Esophagus muscularis mucosa (tissue), 3 donors: Measurements from ENCODE around the gene TMEM119.

ENCODE experiments used
- POLR2A ChIP-seq: fragments of 450-650 bp; IDR thresholded peaks from one replicate; pipeline ENCODE4 v1.6.1; 2017; ENCODE audit warnings: antibody characterized with exemption, moderate library complexity, mild to moderate bottlenecking, low read depth
- POLR2AphosphoS5 ChIP-seq, 2 donors: sonication (generic); formaldehyde crosslinking; IDR thresholded peaks; one replicate each; pipeline ENCODE4 v1.6.1; 2017; ENCODE audit warnings: antibody characterized with exemption in 2 of 2
- TF ChIP-seq, protein P1 (sequence below), 3 experiments: fragments of 200-600 bp in 2 of 3; fragments of 450-650 bp in 1 of 3; sonication (generic) in 2 of 3; IDR thresholded peaks; one replicate each; pipeline ENCODE4 v1.5.1; 2017 to 2019; ENCODE audit warnings: antibody characterized with exemption in 3 of 3, mild to moderate bottlenecking in 2 of 3, moderate library complexity in 1 of 3

DNA sequence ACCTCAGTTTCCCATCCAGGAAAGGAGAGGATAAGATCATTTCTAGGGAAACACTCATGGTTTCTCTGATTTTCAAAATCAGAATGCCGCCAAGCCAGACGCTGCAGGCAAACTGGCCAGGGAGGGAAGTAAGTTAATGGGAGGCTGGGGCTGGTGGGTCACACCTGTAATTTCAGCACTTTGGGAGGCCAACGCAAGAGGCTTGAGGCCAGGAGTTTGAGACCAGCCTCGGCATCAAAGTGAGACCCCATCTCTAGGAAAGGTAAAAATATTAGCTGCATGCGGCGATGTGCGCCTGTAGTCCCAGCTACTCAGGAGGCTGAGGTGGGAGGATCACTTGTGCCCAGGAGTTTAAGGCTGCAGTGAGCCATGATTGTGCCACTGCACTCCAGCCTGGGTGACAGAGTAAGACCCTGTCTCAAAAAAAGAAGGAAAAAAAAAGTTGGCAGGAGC is 35.2 kb upstream of the TMEM119 start:
- TF ChIP-seq, protein P1, sequence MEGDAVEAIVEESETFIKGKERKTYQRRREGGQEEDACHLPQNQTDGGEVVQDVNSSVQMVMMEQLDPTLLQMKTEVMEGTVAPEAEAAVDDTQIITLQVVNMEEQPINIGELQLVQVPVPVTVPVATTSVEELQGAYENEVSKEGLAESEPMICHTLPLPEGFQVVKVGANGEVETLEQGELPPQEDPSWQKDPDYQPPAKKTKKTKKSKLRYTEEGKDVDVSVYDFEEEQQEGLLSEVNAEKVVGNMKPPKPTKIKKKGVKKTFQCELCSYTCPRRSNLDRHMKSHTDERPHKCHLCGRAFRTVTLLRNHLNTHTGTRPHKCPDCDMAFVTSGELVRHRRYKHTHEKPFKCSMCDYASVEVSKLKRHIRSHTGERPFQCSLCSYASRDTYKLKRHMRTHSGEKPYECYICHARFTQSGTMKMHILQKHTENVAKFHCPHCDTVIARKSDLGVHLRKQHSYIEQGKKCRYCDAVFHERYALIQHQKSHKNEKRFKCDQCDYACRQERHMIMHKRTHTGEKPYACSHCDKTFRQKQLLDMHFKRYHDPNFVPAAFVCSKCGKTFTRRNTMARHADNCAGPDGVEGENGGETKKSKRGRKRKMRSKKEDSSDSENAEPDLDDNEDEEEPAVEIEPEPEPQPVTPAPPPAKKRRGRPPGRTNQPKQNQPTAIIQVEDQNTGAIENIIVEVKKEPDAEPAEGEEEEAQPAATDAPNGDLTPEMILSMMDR (IDR thresholded peaks at IDR 0.05) = no peak
- no peak for TF ChIP-seq POLR2A
- no peak for TF ChIP-seq POLR2AphosphoS5 (IDR thresholded peaks at IDR 0.05)
